Duodenal mucosa (tissue), 2 donors: ENCODE results near the gene CASP8.

Experiments used
- H3K27ac ChIP-seq: one replicate; pipeline ENCODE4 v1.7.0; 2013; ENCODE audit warnings: low read depth, low read length
- H3K27me3 ChIP-seq, 2 donors: one replicate each; pipeline ENCODE4 v1.7.0; 2013; ENCODE audit warnings: low read length in 2 of 2, control low read depth in 1 of 2; ENCODE audit not compliant: insufficient read depth in 2 of 2, control insufficient read depth in 1 of 2
- H3K36me3 ChIP-seq, 2 donors: one replicate each; pipeline ENCODE4 v1.7.0; 2013; ENCODE audit warnings: low read length in 2 of 2, control low read depth in 1 of 2; ENCODE audit not compliant: insufficient read depth in 2 of 2, control insufficient read depth in 1 of 2
- H3K4me1 ChIP-seq, 2 donors: one replicate each; pipeline ENCODE4 v1.7.0; 2013; ENCODE audit warnings: low read length in 2 of 2, control low read depth in 1 of 2; ENCODE audit not compliant: insufficient read depth in 2 of 2, control insufficient read depth in 1 of 2
- H3K4me3 ChIP-seq, 2 donors: one replicate each; pipeline ENCODE4 v1.7.0; 2013; ENCODE audit warnings: low read length in 2 of 2, low read depth in 1 of 2
- H3K9ac ChIP-seq, 2 donors: one replicate each; pipeline ENCODE4 v1.7.0; 2013; ENCODE audit warnings: low read length in 2 of 2, low read depth in 1 of 2
- H3K9me3 ChIP-seq, 2 donors: one replicate each; pipeline ENCODE4 v1.7.0; 2013; ENCODE audit warnings: low read length in 2 of 2, control low read depth in 1 of 2; ENCODE audit not compliant: control insufficient read depth in 1 of 2

CASP8 gene

GRCh38 chr2:201260302-201260800 lies at the start of gene CASP8:
Gene CASP8, plus strand, starts transcription at chr2:201260536. Its CDS starts 5,951 bp downstream, at chr2:201266487.
- Histone ChIP-seq H3K27me3 (no peaks in the 10 kb centered on the region), H3K9ac (peak within 1 kb of the TSS; percentile 41 to 52), H3K4me1 (peaks cover 20 to 33% of the 10 kb centered on the region in 2 donors), H3K36me3 (no peaks in the 10 kb centered on the region), H3K27ac (peak within 1 kb of the TSS; percentile 57), H3K9me3 (no peaks in the 10 kb centered on the region), H3K4me3 (peak within 1 kb of the TSS; percentile 45 to 68)

GRCh38 chr2:201215963-201216362 lies 44.4 kb upstream of the CASP8 start:
- Histone ChIP-seq H3K9ac (no peak overlapping the region), H3K27ac (no peak overlapping the region), H3K36me3 (peaks cover 9 to 33% of the 10 kb centered on the region in 2 donors)

DNA sequence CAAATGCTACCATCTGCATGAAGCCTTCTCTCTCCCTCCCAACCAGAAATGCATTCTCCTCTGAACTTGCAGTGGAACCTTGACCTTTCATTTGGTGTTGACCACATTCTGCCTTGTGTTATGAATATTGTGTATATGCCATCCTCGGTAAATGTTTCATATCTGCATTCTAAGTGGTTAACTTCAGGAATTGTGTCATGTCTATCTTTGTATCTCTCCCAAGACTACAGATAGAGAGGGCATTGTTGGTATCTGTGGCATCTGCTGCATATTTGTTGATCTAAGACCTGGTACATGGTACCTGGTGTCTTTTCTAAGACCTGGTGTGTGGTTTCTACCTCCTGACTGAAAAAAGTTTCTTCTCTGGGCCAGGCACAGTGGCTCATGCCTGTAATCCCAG lies 43.4 kb upstream of the CASP8 start:
- peaks cover 26 to 28% of the 10 kb centered on the region in 2 donors for H3K4me1 ChIP-seq
- H3K4me3 ChIP-seq, result no peak overlapping the region
- H3K36me3 ChIP-seq, result peaks cover 5 to 30% of the 10 kb centered on the region in 2 donors
- no peak overlapping the region for H3K9ac ChIP-seq
- H3K27ac ChIP-seq, result no peak overlapping the region
- no peaks in the 10 kb centered on the region for H3K27me3 ChIP-seq
- H3K9me3 ChIP-seq, result no peaks in the 10 kb centered on the region

More at GRCh38 chr2:201215963-201216362, 44.4 kb upstream of the CASP8 start:
- no peaks in the 10 kb centered on the region for H3K9me3 ChIP-seq
- peaks cover 24 to 26% of the 10 kb centered on the region in 2 donors for H3K4me1 ChIP-seq
- no peak overlapping the region for H3K4me3 ChIP-seq
- H3K27me3 ChIP-seq, result no peaks in the 10 kb centered on the region

DNA sequence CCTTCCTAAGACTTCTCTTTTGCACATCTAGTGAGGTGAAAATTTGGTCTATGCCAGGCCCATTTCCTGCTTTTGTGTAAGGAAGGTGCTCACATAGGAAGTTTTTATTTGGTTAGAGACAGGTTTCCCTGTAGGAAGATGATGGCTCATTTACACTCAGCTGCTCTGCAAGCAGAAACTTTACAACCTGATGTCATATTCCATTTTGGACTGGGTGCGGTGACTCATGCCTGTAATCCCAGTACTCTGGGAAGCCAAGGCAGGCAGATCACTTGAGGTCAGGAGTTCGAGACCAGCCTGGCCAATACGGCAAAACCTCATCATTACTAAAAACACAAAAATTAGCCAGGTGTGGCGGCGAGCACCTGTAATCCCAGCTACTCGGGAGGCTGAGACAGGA lies 41.6 kb upstream of the CASP8 start:
- Histone ChIP-seq H3K9ac (no peak overlapping the region), H3K36me3 (peaks cover 9 to 28% of the 10 kb centered on the region in 2 donors), H3K9me3 (no peaks in the 10 kb centered on the region), H3K4me3 (no peak overlapping the region), H3K27me3 (no peaks in the 10 kb centered on the region), H3K27ac (no peak overlapping the region), H3K4me1 (peaks cover 26 to 28% of the 10 kb centered on the region in 2 donors)

- peak overlapping the region; percentile 4 to 44 for H3K9ac ChIP-seq
- H3K4me3 ChIP-seq, result peak overlapping the region in 1 of 2 donors; percentile 9
- no peaks in the 10 kb centered on the region for H3K27me3 ChIP-seq
- peaks cover 26 to 28% of the 10 kb centered on the region in 2 donors for H3K4me1 ChIP-seq
- H3K36me3 ChIP-seq, result peaks cover 9 to 26% of the 10 kb centered on the region in 2 donors
- peak overlapping the region; percentile 2 for H3K27ac ChIP-seq
- no peaks in the 10 kb centered on the region for H3K9me3 ChIP-seq
Observed at GRCh38 chr2:201219328-201220096, 40.8 kb upstream of the CASP8 start.

DNA sequence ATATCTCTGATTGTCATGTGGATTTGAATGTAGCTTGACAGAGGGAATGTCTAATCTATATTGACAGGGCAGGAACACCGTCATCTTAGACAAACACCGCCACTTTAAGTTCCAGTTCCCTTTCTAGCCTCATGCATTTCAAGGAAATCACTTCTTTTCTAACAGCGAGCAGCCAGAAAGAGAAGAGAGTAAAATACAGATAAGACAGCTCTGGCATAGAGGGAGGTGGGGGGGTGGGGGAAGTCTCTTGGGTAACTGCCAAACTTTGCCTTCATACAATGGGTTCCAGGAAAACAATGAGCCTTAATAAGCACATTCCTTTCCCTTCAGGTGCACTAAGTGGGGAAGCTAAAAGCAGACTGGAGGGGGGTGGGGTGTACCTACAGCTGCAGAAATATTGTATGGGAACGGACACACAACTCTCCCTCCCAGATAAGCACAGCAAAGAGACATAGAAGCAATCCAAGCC lies 40.2 kb upstream of the CASP8 start:
- H3K9me3 ChIP-seq, result no peaks in the 10 kb centered on the region
- peak overlapping the region in 1 of 2 donors; percentile 9 for H3K4me3 ChIP-seq
- H3K4me1 ChIP-seq, result peaks cover 26 to 28% of the 10 kb centered on the region in 2 donors
- no peaks in the 10 kb centered on the region for H3K27me3 ChIP-seq
- peaks cover 9 to 26% of the 10 kb centered on the region in 2 donors for H3K36me3 ChIP-seq
- H3K27ac ChIP-seq, result no peak overlapping the region
- no peak overlapping the region for H3K9ac ChIP-seq

GRCh38 chr2:201223089-201224073 lies 37.0 kb upstream of the CASP8 start:
- Histone ChIP-seq H3K9ac (peak overlapping the region in 1 of 2 donors; percentile 10), H3K36me3 (peaks cover 4% of the 10 kb centered on the region in 2 donors), H3K27ac (peak overlapping the region; percentile 1), H3K4me1 (peaks cover 31 to 35% of the 10 kb centered on the region in 2 donors), H3K27me3 (no peaks in the 10 kb centered on the region), H3K9me3 (no peaks in the 10 kb centered on the region), H3K4me3 (no peak overlapping the region)

DNA sequence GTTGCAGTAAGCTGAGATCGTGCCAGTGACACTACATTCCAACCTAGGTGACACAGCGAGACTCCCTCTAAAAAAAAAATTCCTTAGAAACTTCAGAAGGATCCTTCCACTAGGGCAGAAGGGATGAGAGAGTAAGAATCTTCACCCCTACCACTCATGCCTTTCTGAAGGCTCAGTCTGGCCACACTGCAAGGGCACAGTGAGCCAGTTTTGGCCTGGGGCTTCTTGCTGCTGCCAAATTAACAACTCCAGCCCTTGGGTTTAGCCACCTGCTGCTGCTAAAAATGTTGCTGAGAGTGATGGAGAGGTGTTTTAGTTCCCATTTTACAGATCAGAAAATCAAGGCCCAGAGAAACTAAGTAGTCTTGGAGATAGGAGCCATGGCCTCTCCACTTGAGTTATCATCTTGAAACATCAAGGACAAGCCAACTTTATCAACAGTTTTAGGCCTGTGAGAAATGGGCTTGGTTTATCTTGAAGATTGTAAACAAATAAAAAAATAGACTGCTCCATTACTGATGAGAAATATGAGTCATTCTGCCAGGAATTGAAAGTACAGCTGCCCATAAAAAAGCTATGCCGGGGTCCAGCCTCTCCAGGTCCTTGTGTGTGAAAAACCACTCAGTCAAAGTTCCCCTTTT lies 31.9 kb upstream of the CASP8 start:
- no peaks in the 10 kb centered on the region for H3K27me3 ChIP-seq
- no peak overlapping the region for H3K9ac ChIP-seq
- peak overlapping the region in 1 of 2 donors; percentile 16 for H3K4me3 ChIP-seq
- peaks cover 23 to 27% of the 10 kb centered on the region in 2 donors for H3K4me1 ChIP-seq
- no peaks in the 10 kb centered on the region for H3K36me3 ChIP-seq
- H3K27ac ChIP-seq, result no peak overlapping the region
- no peaks in the 10 kb centered on the region for H3K9me3 ChIP-seq

- Histone ChIP-seq H3K9ac (no peak overlapping the region), H3K27ac (no peak overlapping the region), H3K9me3 (no peaks in the 10 kb centered on the region), H3K4me1 (peaks cover 23 to 27% of the 10 kb centered on the region in 2 donors), H3K27me3 (no peaks in the 10 kb centered on the region), H3K36me3 (no peaks in the 10 kb centered on the region), H3K4me3 (peak overlapping the region in 1 of 2 donors; percentile 16)
Observed at GRCh38 chr2:201228912-201229290, 31.4 kb upstream of the CASP8 start.
